ENCODE data around the gene SAYSD1. TPM values are rescaled to one million over a fixed set of nuclear protein-coding genes. Genes with fewer than 3 reads are reported as not detected.
"Not testable (repeated sequence)": the region's sequence is repeated elsewhere in the genome, so short reads cannot be mapped to it uniquely, and the experiment has no call there.

The SAYSD1 gene
- total RNA-seq (2014; rRNA removed; shearing (Covaris generic)), result 15.0 and 27.4 TPM in 2 replicates

- peak; percentile 94 for DNase-seq (ENCODE audit: low spot score)
These were observed at the start of gene SAYSD1 for GRCh38 chr6:39114704-39115599. Gene SAYSD1 (minus strand): TSS chr6:39115186. CDS start chr6:39115089, 97 bp downstream.

- DNase-seq (ENCODE audit: low spot score), result no peak
These were observed 42.5 kb upstream of the SAYSD1 start for GRCh38 chr6:39157511-39157910.

GRCh38 chr6:39156801-39157200 lies 41.8 kb upstream of the SAYSD1 start:
- DNase-seq (ENCODE audit: low spot score), result no peak

GRCh38 chr6:39154705-39155104 lies 39.7 kb upstream of the SAYSD1 start:
- DNase-seq (ENCODE audit: low spot score), result no peak

- no peak for DNase-seq (ENCODE audit: low spot score)
These were observed 38.9 kb upstream of the SAYSD1 start for GRCh38 chr6:39153766-39154397.

- no peak for DNase-seq (ENCODE audit: low spot score)
These were observed 37.3 kb upstream of the SAYSD1 start for GRCh38 chr6:39152262-39152661.

- DNase-seq (ENCODE audit: low spot score), result no peak
These were observed 36.2 kb upstream of the SAYSD1 start for GRCh38 chr6:39151211-39151610.

- DNase-seq (ENCODE audit: low spot score), result no peak
These were observed 29.6 kb upstream of the SAYSD1 start for GRCh38 chr6:39144481-39145173.

- DNase-seq (ENCODE audit: low spot score), result no peak
These were observed 28.4 kb upstream of the SAYSD1 start for GRCh38 chr6:39143238-39143930.

GRCh38 chr6:39140556-39141167 lies 25.7 kb upstream of the SAYSD1 start:
- no peak for DNase-seq (ENCODE audit: low spot score)

GRCh38 chr6:39137245-39137644 lies 22.3 kb upstream of the SAYSD1 start:
- no peak for DNase-seq (ENCODE audit: low spot score)

- DNase-seq (ENCODE audit: low spot score), result not testable (repeated sequence)
These were observed 21.2 kb upstream of the SAYSD1 start for GRCh38 chr6:39136207-39136606.

GRCh38 chr6:39134761-39135160 lies 19.8 kb upstream of the SAYSD1 start:
- not testable (repeated sequence) for DNase-seq (ENCODE audit: low spot score)

GRCh38 chr6:39130691-39131090 lies 15.7 kb upstream of the SAYSD1 start:
- DNase-seq (ENCODE audit: low spot score), result no peak

- DNase-seq (ENCODE audit: low spot score), result no peak
These were observed 13.8 kb upstream of the SAYSD1 start for GRCh38 chr6:39128832-39129231.

GRCh38 chr6:39128106-39128505 lies 13.1 kb upstream of the SAYSD1 start:
- no peak for DNase-seq (ENCODE audit: low spot score)

- no peak for DNase-seq (ENCODE audit: low spot score)
These were observed 9.1 kb upstream of the SAYSD1 start for GRCh38 chr6:39124114-39124513.

GRCh38 chr6:39118921-39119320 lies 3.9 kb upstream of the SAYSD1 start:
- no peak for DNase-seq (ENCODE audit: low spot score)

- peak; percentile 10 for DNase-seq (ENCODE audit: low spot score)
These were observed 640 bp downstream of the SAYSD1 start for GRCh38 chr6:39114388-39114703.

GRCh38 chr6:39113788-39114187 lies 1.2 kb downstream of the SAYSD1 start:
- no peak for DNase-seq (ENCODE audit: low spot score)

- DNase-seq (ENCODE audit: low spot score), result no peak
These were observed 3.7 kb downstream of the SAYSD1 start for GRCh38 chr6:39111280-39111679.
